Stomach smooth muscle (tissue), 2 donors: Measurements from ENCODE around the gene TMEM131L.
"Not testable (repeated sequence)": the region's sequence is repeated elsewhere in the genome, so short reads cannot be mapped to it uniquely, and the experiment has no call there.

ENCODE experiments used
- H3K27ac ChIP-seq: one replicate; pipeline ENCODE4 v1.7.0; 2013; ENCODE audit warnings: mild to moderate bottlenecking, low read length, inconsistent platforms
- H3K27me3 ChIP-seq, 2 donors: one replicate each; pipeline ENCODE4 v1.7.0; 2013; ENCODE audit warnings: low read length in 2 of 2; ENCODE audit not compliant: insufficient read depth in 2 of 2, control insufficient read depth in 1 of 2
- H3K36me3 ChIP-seq, 2 donors: one replicate each; pipeline ENCODE4 v1.7.0; 2013; ENCODE audit warnings: low read length in 2 of 2; ENCODE audit not compliant: control insufficient read depth in 2 of 2, insufficient read depth in 2 of 2
- H3K4me1 ChIP-seq: one replicate; pipeline ENCODE4 v1.7.0; 2013; ENCODE audit warnings: low read length; ENCODE audit not compliant: control insufficient read depth, insufficient read depth
- H3K4me3 ChIP-seq, 2 donors: one replicate each; pipeline ENCODE4 v1.7.0; 2013; ENCODE audit warnings: low read length in 2 of 2
- H3K9ac ChIP-seq, 2 donors: one replicate each; pipeline ENCODE4 v1.7.0; 2013; ENCODE audit warnings: low read length in 2 of 2, mild to moderate bottlenecking in 1 of 2
- H3K9me3 ChIP-seq, 2 donors: one replicate each; pipeline ENCODE4 v1.7.0; 2013; ENCODE audit warnings: low read length in 2 of 2; ENCODE audit not compliant: control insufficient read depth in 2 of 2
- donor health status: healthy.
- donor health status: Pancreatic carcinoma.

The TMEM131L gene

DNA sequence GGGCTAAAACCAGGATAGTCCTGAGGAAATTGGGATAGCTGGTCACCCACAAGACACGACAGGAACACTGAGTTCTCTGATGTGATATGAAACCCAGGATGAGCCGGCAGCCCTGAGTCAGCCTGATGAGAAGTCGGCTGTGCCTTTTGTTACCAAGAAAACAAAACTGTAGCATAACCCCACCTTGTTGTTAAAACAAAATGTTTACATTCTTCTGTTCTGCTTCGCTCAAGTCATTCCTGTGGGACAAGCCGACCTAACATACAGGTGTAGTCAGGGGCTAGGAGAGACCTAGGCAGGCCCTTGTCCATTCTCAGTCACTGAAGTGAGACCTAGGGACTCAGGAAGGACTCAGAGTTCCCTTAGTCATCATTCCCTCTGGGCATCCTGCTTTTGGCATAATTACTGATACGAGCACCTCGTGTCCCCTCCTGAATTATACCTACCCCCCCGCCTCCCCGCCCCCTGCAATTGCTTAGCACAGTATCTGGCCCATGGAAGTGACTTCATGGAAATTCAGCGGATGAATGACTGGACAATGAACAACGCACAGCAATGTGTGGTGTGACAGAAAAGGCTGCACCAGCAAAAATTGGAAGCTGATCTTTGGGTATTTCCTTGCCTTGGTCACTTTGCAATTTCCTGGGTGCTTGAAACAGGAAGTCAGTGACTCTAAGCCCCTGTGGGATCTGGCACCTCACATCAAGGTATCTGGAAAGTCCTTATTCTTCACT is 186.1 kb downstream of the TMEM131L start:
- no peaks in the 10 kb centered on the region for H3K27me3 ChIP-seq
- H3K36me3 ChIP-seq: no peaks in the 10 kb centered on the region
- no peaks in the 10 kb centered on the region for H3K9me3 ChIP-seq
- no peak overlapping the region for H3K9ac ChIP-seq
- no peak overlapping the region for H3K4me3 ChIP-seq
- no peak overlapping the region for H3K27ac ChIP-seq
- no peaks in the 10 kb centered on the region for H3K4me1 ChIP-seq

- Histone ChIP-seq H3K36me3 (no peaks in the 10 kb centered on the region), H3K27ac (no peak overlapping the region), H3K9ac (no peak overlapping the region), H3K9me3 (no peaks in the 10 kb centered on the region), H3K4me3 (no peak overlapping the region), H3K27me3 (no peaks in the 10 kb centered on the region), H3K4me1 (no peaks in the 10 kb centered on the region)
Observed at GRCh38 chr4:153655002-153655541, 188.9 kb downstream of the TMEM131L start.

DNA sequence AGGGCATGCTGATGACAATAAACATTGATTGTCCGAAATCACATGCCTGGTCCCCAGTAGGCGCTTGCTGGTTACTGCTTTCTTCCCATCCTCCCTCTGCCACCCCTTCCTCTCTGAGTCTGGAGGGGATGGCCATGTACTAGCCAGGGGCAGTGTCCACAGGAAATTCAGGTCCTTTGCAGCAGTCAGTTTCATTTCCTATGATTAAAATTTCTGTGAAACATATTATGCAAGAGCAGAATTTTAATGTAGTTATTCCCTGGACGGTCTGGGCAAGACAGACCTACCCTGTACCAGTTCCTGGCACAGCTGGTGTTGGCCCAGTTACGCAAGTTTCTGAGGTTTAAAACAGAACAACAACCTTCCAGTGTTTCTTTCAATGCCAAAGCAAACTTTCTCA is 189.8 kb downstream of the TMEM131L start:
- H3K9me3 ChIP-seq: no peaks in the 10 kb centered on the region
- no peak overlapping the region for H3K27ac ChIP-seq
- no peak overlapping the region for H3K4me3 ChIP-seq
- no peaks in the 10 kb centered on the region for H3K27me3 ChIP-seq
- H3K36me3 ChIP-seq: no peaks in the 10 kb centered on the region
- H3K4me1 ChIP-seq: no peaks in the 10 kb centered on the region
- H3K9ac ChIP-seq: no peak overlapping the region

DNA sequence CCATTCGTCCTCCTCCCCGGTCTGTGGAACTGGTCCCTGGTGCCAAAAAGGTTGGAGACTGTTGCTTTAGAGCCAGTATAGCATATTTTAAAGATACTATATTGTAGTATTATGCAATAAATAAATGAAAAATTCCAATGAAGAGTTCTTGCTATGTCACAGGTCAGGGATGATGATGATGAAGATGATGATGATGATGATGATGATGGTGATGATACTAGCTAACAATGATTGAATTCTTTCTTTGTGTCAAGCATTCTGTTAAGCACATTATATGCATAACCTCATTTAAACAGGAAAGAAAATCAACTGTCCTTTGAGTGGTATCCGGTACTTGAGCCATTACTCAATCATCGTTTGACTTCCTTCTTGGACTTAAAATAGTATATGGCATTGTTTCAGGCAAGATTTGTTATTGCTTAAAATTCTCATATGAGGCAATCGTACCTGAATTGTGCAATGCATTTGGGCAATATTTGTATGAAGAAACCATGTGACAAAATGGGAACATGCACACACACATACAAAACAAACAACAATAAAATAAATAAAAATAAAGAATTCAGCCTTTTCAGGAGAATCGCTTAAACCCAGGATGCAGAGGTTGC is 195.2 kb downstream of the TMEM131L start:
- no peaks in the 10 kb centered on the region for H3K4me1 ChIP-seq
- H3K27me3 ChIP-seq: no peaks in the 10 kb centered on the region
- H3K4me3 ChIP-seq: no peak overlapping the region
- no peaks in the 10 kb centered on the region for H3K9me3 ChIP-seq
- H3K9ac ChIP-seq: no peak overlapping the region
- H3K27ac ChIP-seq: no peak overlapping the region
- no peaks in the 10 kb centered on the region for H3K36me3 ChIP-seq

DNA sequence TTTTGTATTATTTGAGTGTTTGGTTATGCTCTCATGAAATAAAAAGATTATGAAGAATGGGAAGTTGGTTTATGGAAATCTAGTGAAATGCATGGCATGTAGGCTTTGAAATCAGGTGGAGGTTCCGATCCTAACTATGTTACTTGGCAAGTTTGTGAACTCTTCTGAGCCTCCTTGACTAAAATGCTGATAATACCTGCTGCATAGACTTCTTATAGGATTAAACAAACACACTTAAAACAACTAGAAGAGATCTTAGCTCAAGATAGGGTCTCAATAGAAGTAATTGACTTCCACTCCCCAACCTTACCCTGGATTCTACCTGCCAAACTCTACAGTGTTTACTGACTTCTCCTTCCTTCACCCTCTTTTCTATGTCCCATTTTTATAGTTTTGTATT is 195.7 kb downstream of the TMEM131L start:
- H3K9me3 ChIP-seq: no peaks in the 10 kb centered on the region
- H3K4me1 ChIP-seq: no peaks in the 10 kb centered on the region
- no peaks in the 10 kb centered on the region for H3K27me3 ChIP-seq
- H3K36me3 ChIP-seq: no peaks in the 10 kb centered on the region
- H3K27ac ChIP-seq: no peak overlapping the region
- H3K4me3 ChIP-seq: no peak overlapping the region
- H3K9ac ChIP-seq: no peak overlapping the region

DNA sequence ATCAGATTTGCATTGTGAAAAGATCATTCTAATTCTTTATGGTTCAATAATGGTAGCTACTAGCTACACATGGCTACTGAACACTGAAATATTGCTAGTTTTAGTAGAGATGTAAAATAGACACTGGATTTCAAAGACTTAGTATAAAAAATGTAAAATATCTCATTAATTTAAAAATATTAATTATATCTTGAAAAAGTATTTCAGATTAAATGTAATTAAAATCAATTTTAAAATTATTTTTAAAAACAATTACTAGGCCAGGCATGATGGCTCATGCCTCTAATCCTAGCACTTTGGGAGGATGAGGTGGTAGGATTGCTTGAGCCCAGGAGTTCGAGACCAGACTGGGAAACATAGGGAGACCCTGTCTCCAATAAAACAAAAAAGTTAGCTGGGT is 197.5 kb downstream of the TMEM131L start:
- Histone ChIP-seq H3K9ac (no peak overlapping the region), H3K27me3 (no peaks in the 10 kb centered on the region), H3K9me3 (no peaks in the 10 kb centered on the region), H3K4me3 (no peak overlapping the region), H3K27ac (no peak overlapping the region), H3K4me1 (no peaks in the 10 kb centered on the region), H3K36me3 (no peaks in the 10 kb centered on the region)

DNA sequence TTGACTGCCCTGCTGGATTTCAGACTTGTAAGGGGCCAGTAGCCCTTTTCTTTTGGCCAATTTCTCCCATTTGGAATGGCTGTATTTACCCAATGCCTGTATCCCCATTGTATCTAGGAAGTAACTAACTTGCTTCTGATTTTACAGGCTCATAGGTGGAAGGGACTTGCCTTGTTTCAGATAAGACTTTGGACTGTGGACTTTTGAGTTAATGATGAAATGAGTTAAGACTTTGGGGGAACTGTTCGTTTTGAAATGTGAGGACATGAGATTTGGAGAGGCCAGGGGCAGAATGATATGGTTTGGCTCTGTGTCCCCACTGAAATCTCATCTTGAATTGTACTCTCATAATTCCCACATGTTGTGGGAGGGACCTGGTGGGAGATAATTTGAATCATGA is 200.3 kb downstream of the TMEM131L start:
- not testable (repeated sequence) for H3K27me3 ChIP-seq, H3K4me3 ChIP-seq, H3K9ac ChIP-seq, H3K9me3 ChIP-seq, H3K36me3 ChIP-seq, H3K4me1 ChIP-seq, H3K27ac ChIP-seq

GRCh38 chr4:153668647-153669046 is 202.5 kb downstream of the TMEM131L start:
- H3K9ac ChIP-seq: no peak overlapping the region
- no peak overlapping the region for H3K27ac ChIP-seq
- no peak overlapping the region for H3K4me3 ChIP-seq
- H3K36me3 ChIP-seq: no peaks in the 10 kb centered on the region
- no peaks in the 10 kb centered on the region for H3K27me3 ChIP-seq
- no peaks in the 10 kb centered on the region for H3K9me3 ChIP-seq
- no peaks in the 10 kb centered on the region for H3K4me1 ChIP-seq

- Histone ChIP-seq H3K9me3 (no peaks in the 10 kb centered on the region), H3K27me3 (no peaks in the 10 kb centered on the region), H3K4me1 (no peaks in the 10 kb centered on the region), H3K36me3 (no peaks in the 10 kb centered on the region), H3K27ac (no peak overlapping the region), H3K9ac (no peak overlapping the region), H3K4me3 (no peak overlapping the region)
Observed at GRCh38 chr4:153669838-153670237, 203.7 kb downstream of the TMEM131L start.

- Histone ChIP-seq H3K27ac (no peak overlapping the region), H3K9me3 (peaks cover 0 to 2% of the 10 kb centered on the region in 2 donors), H3K4me3 (no peak overlapping the region), H3K9ac (no peak overlapping the region), H3K27me3 (no peaks in the 10 kb centered on the region), H3K4me1 (no peaks in the 10 kb centered on the region), H3K36me3 (no peaks in the 10 kb centered on the region)
Observed at GRCh38 chr4:153676486-153676885, 210.3 kb downstream of the TMEM131L start.

DNA sequence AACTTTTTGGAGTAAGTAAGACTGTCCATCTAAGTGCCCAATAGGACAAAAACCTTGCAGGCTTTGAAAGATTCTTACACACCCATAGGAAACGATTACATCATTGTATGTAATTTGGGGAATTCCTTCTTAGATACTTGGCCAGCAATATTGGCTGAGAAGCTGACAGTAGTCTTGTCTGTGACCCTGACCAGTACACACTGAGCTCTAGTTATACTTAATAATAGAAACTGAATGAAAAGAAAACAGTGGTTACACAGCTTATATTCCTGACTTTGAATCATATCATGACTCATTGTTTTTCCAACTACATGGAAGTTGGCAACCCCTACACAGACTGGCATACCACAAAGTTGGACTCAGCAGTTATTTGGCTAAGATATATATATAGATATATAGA is 210.8 kb downstream of the TMEM131L start:
- H3K4me3 ChIP-seq: no peak overlapping the region
- H3K36me3 ChIP-seq: no peaks in the 10 kb centered on the region
- no peaks in the 10 kb centered on the region for H3K4me1 ChIP-seq
- no peak overlapping the region for H3K9ac ChIP-seq
- H3K9me3 ChIP-seq: peaks cover 0 to 2% of the 10 kb centered on the region in 2 donors
- H3K27ac ChIP-seq: no peak overlapping the region
- no peaks in the 10 kb centered on the region for H3K27me3 ChIP-seq
